K562 (cell line): ENCODE measurements around the gene TMEM107. TPM values are rescaled to one million over a fixed set of nuclear protein-coding genes. Genes with fewer than 3 reads are reported as not detected.
A peak's percentile ranks its signal among the peaks of the same experiment; 100 is the strongest.

Experiments
- ATAC-seq: fragments of 200-7000 bp; cut with Tn5 transposase; 3 replicates; pipeline ENCODE4 v1.9.1; 2020; ENCODE audit warnings: moderate library complexity
- BruUV-seq: library from RNA; stranded (reverse); fragments of 400-500 nt; replicated peaks from 2 replicates; lab custom pipeline; 2021; lab: Mats Ljungman, UMichigan
- CTCF ChIA-PET: fragments of 300-600 bp; formaldehyde crosslinking; extraction: SDS; loops from one replicate; lab custom pipeline; 2021; ENCODE audit warnings: low intra/inter-chr PET ratio; lab: Yijun Ruan, JAX
- POLR2A ChIA-PET: fragments of 300-600, 350-650 bp; sonication (Branson Sonifier 250); formaldehyde crosslinking; extraction: SDS; loops from one replicate; lab custom pipeline; 2021; ENCODE audit warnings: antibody characterized with exemption, inconsistent platforms; lab: Yijun Ruan, JAX
- DNase-seq, 4 experiments: peaks; one replicate each; pipeline versions ENCODE4 v3.0.0 to v3.0.0-alpha.2; 2011 to 2018; ENCODE audit warnings: low spot score in 3 of 4, mixed read lengths in 3 of 4; ENCODE audit errors: extremely low read depth in 1 of 4
- FAIRE-seq: peaks from 2 replicates; lab custom pipeline; 2011; peaks lifted over from hg19 to GRCh38; lab: Jason Lieb, UNC
- H2AFZ ChIP-seq: 2 replicates; pipeline ENCODE4 v1.6.0; 2011; ENCODE audit warnings: low read depth, low read length, control low read depth, inconsistent platforms
- H3K27ac ChIP-seq: fragments of 200-600 bp; 3 replicates; pipeline ENCODE4 v1.8.0; 2011; ENCODE audit warnings: low read depth, mild to moderate bottlenecking, control low read depth, inconsistent platforms, low read length, moderate library complexity, mixed read lengths; ENCODE audit errors: extremely low read depth
- H3K27me3 ChIP-seq, 2 experiments: fragments of 300-600 bp in 1 of 2; 2 replicates in 1 of 2; 3 replicates in 1 of 2; pipeline versions ENCODE4 v1.6.0 to v1.8.0; 2011; ENCODE audit warnings: inconsistent platforms in 2 of 2, low read length in 2 of 2, mild to moderate bottlenecking in 1 of 2, mixed read lengths in 1 of 2, moderate library complexity in 1 of 2; ENCODE audit not compliant: control insufficient read depth in 2 of 2, insufficient read depth in 2 of 2
- H3K36me3 ChIP-seq: fragments of 300-600 bp; 3 replicates; pipeline ENCODE4 v1.8.0; 2011; ENCODE audit warnings: mild to moderate bottlenecking, low read length, inconsistent platforms; ENCODE audit not compliant: control insufficient read depth, insufficient read depth
- H3K4me1 ChIP-seq, 2 experiments: fragments of 200-600 bp in 1 of 2; replicated peaks in 1 of 2; 2 replicates in 1 of 2; 3 replicates in 1 of 2; pipeline versions ENCODE4 v1.5.1 to v1.8.0; 2011; ENCODE audit warnings: inconsistent platforms in 2 of 2, low read length in 2 of 2, mild to moderate bottlenecking in 1 of 2, mixed read lengths in 1 of 2, moderate library complexity in 1 of 2; ENCODE audit not compliant: control insufficient read depth in 2 of 2, insufficient read depth in 2 of 2
- H3K4me2 ChIP-seq: 2 replicates; pipeline ENCODE4 v1.6.1; 2011; ENCODE audit warnings: low read length, control low read depth, inconsistent platforms, mixed read lengths; ENCODE audit not compliant: insufficient read depth
- H3K4me3 ChIP-seq: fragments of 200-600 bp; sonication (generic), shearing (Covaris generic); 2 replicates; pipeline ENCODE4 v1.5.1; 2016; ENCODE audit warnings: control low read depth, inconsistent platforms
- H3K79me2 ChIP-seq: fragments of 200-600 bp; 3 replicates; pipeline ENCODE4 v1.8.0; 2011; ENCODE audit warnings: low read length, inconsistent platforms; ENCODE audit not compliant: control insufficient read depth, insufficient read depth
- H3K9ac ChIP-seq, 2 experiments: 2 replicates each; pipeline versions ENCODE4 v1.6.0 to v1.6.1; 2011; ENCODE audit warnings: low read depth in 2 of 2, low read length in 2 of 2, control low read depth in 1 of 2, inconsistent platforms in 1 of 2, mild to moderate bottlenecking in 1 of 2, mixed read lengths in 1 of 2; ENCODE audit not compliant: insufficient read depth in 1 of 2
- H3K9me1 ChIP-seq: one replicate; pipeline ENCODE4 v1.6.0; 2011; ENCODE audit warnings: inconsistent platforms, mild to moderate bottlenecking, low read length, moderate library complexity; ENCODE audit not compliant: control insufficient read depth, insufficient read depth
- H3K9me3 ChIP-seq: replicated peaks from 2 replicates; pipeline ENCODE4 v1.5.1; 2011; ENCODE audit warnings: low read depth, low read length, inconsistent platforms; ENCODE audit not compliant: control insufficient read depth, insufficient read depth
- H4K20me1 ChIP-seq: replicated peaks from 2 replicates; pipeline ENCODE4 v1.6.1; 2011; ENCODE audit warnings: low read length, inconsistent platforms, mixed read lengths; ENCODE audit not compliant: control insufficient read depth, insufficient read depth
- EP400 ChIP-seq: fragments of 450-650 bp; IDR thresholded peaks from 2 replicates; pipeline ENCODE4 v1.6.1; 2017; ENCODE audit warnings: antibody characterized with exemption, mild to moderate bottlenecking, moderate library complexity
- HIVEP1 ChIP-seq: fragments of 250-450 bp; sonication (Bioruptor Pico); IDR thresholded peaks from 2 replicates; pipeline ENCODE4 v1.4.0; 2020; ENCODE audit warnings: mild to moderate bottlenecking
- HNRNPLL ChIP-seq: fragments of 200-400 bp; formaldehyde crosslinking; IDR thresholded peaks from 2 replicates; pipeline ENCODE4 v1.6.1; 2017; ENCODE audit warnings: low read length, low read depth, mild to moderate bottlenecking; ENCODE audit not compliant: poor library complexity, severe bottlenecking
- MTA3 ChIP-seq: fragments of 450-650 bp; formaldehyde crosslinking; IDR thresholded peaks from 2 replicates; pipeline ENCODE4 v1.6.1; 2017; ENCODE audit warnings: mild to moderate bottlenecking, borderline replicate concordance
- SP1 ChIP-seq: sonication (generic); formaldehyde crosslinking; IDR thresholded peaks from 2 replicates; pipeline ENCODE4 v1.8.1; 2022; ENCODE audit warnings: mild to moderate bottlenecking, missing genetic modification reagents
- YBX1 ChIP-seq: fragments of 450-650 bp; IDR thresholded peaks from 2 replicates; pipeline ENCODE4 v1.7.1; 2016; ENCODE audit warnings: mild to moderate bottlenecking
- ZBED1 ChIP-seq: IDR thresholded peaks from 2 replicates; pipeline ENCODE4 v1.6.1; 2014
- WGBS: fragments of 100-300 bp; shearing (Covaris generic); methylation state at CpG from one replicate; pipeline ENCODE4 v1.1.6; 2016; ENCODE audit warnings: low coverage, mixed read lengths; ENCODE audit not compliant: insufficient coverage; ENCODE audit errors: missing lambda C conversion rate; 5-methylcytosine and 5-hydroxymethylcytosine counted together
- in situ Hi-C: fragments of 300-500 bp; cut with MboI; formaldehyde crosslinking; loops from 4 replicates; pipeline ENCODE4 v1.15.0; 2018; ENCODE audit warnings: inconsistent platforms, mixed read lengths
- intact Hi-C: fragments of 100-400 bp; cut with micrococcal nuclease; formaldehyde crosslinking; loops from 2 replicates; pipeline ENCODE4 v1.14.2; 2022
- polyA plus RNA-seq, 8 experiments: library from polyadenylated mRNA; depleted of rRNA in 4 of 8; stranded (reverse) in 5 of 8; unstranded in 3 of 8; fragments of >200 nt; fragmentation: Nextera tagmentation in 2 of 8; fragmentation: Illumina TruSeq in 1 of 8; extraction: Ambion mirVana in 2 of 8; extraction: Trizol in 1 of 8; gene quantifications; 2 replicates each; pipeline versions ENCODE4 v1.2.1 to v1.2.3, GENCODE V29; 2011 to 2014; ENCODE audit warnings: inconsistent platforms in 1 of 8, missing spikeins in 1 of 8
- total RNA-seq, 7 experiments: library from RNA; depleted of rRNA in 6 of 7; stranded (reverse); fragments of >200 nt in 6 of 7; fragmentation: Illumina TruSeq in 2 of 7; extraction: Trizol in 2 of 7; gene quantifications; 2 replicates each; pipeline versions ENCODE4 v1.2.1 to v1.2.3, GENCODE V29; 2011 to 2021; ENCODE audit warnings: low replicate concordance in 1 of 7
- TF ChIP-seq, protein P1 (sequence below): sonication (generic); formaldehyde crosslinking; IDR thresholded peaks from 2 replicates; pipeline ENCODE4 v1.8.0; 2022; ENCODE audit warnings: mild to moderate bottlenecking, missing genetic modification reagents
- TF ChIP-seq, protein P2 (sequence below), 2 experiments: IDR thresholded peaks; 2 replicates each; pipeline ENCODE4 v1.6.1; 2011; ENCODE audit warnings: borderline replicate concordance in 1 of 2, control low read depth in 1 of 2, low read depth in 1 of 2, low read length in 1 of 2, mild to moderate bottlenecking in 1 of 2, mixed read lengths in 1 of 2, moderate library complexity in 1 of 2; ENCODE audit not compliant: insufficient read depth in 1 of 2, insufficient read length in 1 of 2, poor library complexity in 1 of 2, severe bottlenecking in 1 of 2; ENCODE audit errors: extremely low read depth in 1 of 2
- TF ChIP-seq, protein P3 (sequence below): fragments of 450-650 bp; IDR thresholded peaks from 2 replicates; pipeline ENCODE4 v1.6.1; 2016; ENCODE audit warnings: mild to moderate bottlenecking

Gene TMEM107
- total and polyA plus RNA-seq, 9 of the 15 experiments (the other 6 are each of a cell fraction or from before 2014, with no cell fraction given) = 7.1 to 26.2 (median 16.9) TPM

DNA sequence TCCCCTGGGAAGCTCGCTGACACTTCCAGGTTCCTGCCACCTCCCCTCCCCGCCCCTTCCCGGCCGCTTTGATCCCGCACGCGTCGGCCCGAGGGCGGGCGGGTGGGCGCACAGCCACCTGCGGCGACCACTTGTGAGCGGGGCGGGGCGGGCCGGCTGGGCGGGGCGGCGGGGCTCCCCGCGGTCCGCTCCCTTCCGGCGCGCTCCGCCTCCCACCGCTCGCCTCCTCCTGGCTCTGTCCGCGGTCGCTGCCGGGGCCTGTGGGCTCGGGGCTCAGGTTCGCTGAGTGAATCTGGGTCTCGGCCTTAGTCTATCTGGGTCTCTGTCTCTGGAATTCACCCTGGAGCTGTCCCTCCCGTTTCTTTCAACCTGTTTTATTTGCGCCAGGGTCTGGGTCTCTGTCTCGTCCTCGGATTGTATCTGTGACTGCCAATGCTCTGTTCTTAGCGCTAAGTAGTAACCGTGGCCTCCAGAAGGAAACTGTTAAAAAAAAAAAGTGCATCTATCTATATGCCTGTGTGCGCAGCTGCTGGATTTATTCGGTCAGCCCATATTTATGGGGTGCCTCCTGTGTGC is 49.6 kb downstream of the TMEM107 start (continued):
- TF ChIP-seq YBX1 = no peak
- TF ChIP-seq, protein P1, sequence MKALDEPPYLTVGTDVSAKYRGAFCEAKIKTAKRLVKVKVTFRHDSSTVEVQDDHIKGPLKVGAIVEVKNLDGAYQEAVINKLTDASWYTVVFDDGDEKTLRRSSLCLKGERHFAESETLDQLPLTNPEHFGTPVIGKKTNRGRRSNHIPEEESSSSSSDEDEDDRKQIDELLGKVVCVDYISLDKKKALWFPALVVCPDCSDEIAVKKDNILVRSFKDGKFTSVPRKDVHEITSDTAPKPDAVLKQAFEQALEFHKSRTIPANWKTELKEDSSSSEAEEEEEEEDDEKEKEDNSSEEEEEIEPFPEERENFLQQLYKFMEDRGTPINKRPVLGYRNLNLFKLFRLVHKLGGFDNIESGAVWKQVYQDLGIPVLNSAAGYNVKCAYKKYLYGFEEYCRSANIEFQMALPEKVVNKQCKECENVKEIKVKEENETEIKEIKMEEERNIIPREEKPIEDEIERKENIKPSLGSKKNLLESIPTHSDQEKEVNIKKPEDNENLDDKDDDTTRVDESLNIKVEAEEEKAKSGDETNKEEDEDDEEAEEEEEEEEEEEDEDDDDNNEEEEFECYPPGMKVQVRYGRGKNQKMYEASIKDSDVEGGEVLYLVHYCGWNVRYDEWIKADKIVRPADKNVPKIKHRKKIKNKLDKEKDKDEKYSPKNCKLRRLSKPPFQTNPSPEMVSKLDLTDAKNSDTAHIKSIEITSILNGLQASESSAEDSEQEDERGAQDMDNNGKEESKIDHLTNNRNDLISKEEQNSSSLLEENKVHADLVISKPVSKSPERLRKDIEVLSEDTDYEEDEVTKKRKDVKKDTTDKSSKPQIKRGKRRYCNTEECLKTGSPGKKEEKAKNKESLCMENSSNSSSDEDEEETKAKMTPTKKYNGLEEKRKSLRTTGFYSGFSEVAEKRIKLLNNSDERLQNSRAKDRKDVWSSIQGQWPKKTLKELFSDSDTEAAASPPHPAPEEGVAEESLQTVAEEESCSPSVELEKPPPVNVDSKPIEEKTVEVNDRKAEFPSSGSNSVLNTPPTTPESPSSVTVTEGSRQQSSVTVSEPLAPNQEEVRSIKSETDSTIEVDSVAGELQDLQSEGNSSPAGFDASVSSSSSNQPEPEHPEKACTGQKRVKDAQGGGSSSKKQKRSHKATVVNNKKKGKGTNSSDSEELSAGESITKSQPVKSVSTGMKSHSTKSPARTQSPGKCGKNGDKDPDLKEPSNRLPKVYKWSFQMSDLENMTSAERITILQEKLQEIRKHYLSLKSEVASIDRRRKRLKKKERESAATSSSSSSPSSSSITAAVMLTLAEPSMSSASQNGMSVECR (CRISPR knock-in tag) = peak; percentile 39; the same call in 1 of the 2 replicates
- TF ChIP-seq, all 486 proteins: peak for 18

DNA sequence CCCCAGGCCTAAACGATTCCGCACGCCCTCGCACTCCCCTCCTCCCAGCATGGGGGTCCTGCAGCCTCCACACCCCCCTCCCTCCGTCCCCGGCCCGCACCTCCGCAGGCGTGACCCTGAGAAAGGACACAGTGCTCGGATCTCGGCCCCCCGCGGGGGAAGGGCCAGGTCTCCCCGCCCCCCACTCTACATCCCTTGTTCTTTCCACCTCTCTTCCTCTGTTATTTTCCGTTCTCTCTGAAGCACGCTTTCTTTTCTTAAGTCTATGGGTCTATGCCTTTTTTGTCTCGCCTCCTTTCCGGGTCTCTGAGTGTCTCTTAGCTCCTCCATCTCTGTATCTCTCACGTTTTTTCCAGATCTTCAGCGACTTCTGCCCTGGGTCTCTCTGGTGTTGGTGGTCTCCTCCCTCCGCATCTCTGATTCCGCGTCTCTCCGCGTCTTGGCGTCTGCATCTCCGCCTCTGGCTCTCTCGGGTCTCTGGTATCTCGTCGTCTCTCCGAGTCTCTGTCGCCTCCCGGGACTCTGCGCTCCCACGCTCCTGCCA is 50.2 kb downstream of the TMEM107 start:
- POLR2A ChIA-PET = interaction anchor here (0.8 to 1.7 kb wide), 4 partner anchors 9 to 47 kb away, joined by 4 to 10 read pairs (median 4); partner anchors contain the start of gene ALOX12B
- no peak for FAIRE-seq
- TF ChIP-seq ZBED1 (no peak), SP1 (CRISPR knock-in tag) (no peak), HNRNPLL (no peak), MTA3 (no peak), EP400 (0 out of 2 replicates have a peak, but pooled peaks have one; percentile 8), HIVEP1 (no peak)
- TF ChIP-seq, protein P2, sequence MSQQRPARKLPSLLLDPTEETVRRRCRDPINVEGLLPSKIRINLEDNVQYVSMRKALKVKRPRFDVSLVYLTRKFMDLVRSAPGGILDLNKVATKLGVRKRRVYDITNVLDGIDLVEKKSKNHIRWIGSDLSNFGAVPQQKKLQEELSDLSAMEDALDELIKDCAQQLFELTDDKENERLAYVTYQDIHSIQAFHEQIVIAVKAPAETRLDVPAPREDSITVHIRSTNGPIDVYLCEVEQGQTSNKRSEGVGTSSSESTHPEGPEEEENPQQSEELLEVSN (IDR thresholded peaks at IDR 0.05; ENCODE audit: borderline replicate concordance in 1 of 2, extremely low read depth in 1 of 2, insufficient read depth in 1 of 2, insufficient read length in 1 of 2, low read depth in 1 of 2, low read length in 1 of 2, poor library complexity in 1 of 2, severe bottlenecking in 1 of 2) = peak in 1 of 2 experiments; percentile 2
- TF ChIP-seq, protein P3, sequence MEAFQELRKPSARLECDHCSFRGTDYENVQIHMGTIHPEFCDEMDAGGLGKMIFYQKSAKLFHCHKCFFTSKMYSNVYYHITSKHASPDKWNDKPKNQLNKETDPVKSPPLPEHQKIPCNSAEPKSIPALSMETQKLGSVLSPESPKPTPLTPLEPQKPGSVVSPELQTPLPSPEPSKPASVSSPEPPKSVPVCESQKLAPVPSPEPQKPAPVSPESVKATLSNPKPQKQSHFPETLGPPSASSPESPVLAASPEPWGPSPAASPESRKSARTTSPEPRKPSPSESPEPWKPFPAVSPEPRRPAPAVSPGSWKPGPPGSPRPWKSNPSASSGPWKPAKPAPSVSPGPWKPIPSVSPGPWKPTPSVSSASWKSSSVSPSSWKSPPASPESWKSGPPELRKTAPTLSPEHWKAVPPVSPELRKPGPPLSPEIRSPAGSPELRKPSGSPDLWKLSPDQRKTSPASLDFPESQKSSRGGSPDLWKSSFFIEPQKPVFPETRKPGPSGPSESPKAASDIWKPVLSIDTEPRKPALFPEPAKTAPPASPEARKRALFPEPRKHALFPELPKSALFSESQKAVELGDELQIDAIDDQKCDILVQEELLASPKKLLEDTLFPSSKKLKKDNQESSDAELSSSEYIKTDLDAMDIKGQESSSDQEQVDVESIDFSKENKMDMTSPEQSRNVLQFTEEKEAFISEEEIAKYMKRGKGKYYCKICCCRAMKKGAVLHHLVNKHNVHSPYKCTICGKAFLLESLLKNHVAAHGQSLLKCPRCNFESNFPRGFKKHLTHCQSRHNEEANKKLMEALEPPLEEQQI = no peak

More for the DNA sequence above, 50.2 kb downstream of the TMEM107 start:
- in situ Hi-C loops = no loop called here
- no peaks in the 10 kb centered on the region for H3K9me3 ChIP-seq
- intact Hi-C loops = loop anchor here (10.0 kb wide), 1 partner anchor 291 kb away; the partner anchor contains the start of gene KDM6B
- H3K9me1 ChIP-seq = no peaks in the 10 kb centered on the region
- 2% methylated on average over 18 of the region's 35 CpGs for WGBS
- H3K79me2 ChIP-seq = no peaks in the 10 kb centered on the region
- H3K27ac ChIP-seq = 0 out of 3 replicates have a peak overlapping the region, but pooled peaks have one; percentile 21
- no TSS peak for BruUV-seq
- peak overlapping the region; percentile 73 for H3K4me3 ChIP-seq
- H3K27me3 ChIP-seq = 0 out of 5 replicates have a peak, but pooled peaks cover 0 to 9% of the 10 kb centered on the region in 2 experiments
- CTCF ChIA-PET = no interaction called here
- peak overlapping the region; percentile 82 for H2AFZ ChIP-seq
- peak overlapping the region; percentile 87 for H3K4me2 ChIP-seq
- peak; percentile 39 to 57 (median 47) for DNase-seq
- no peaks in the 10 kb centered on the region; the same call in 1 of the 2 replicates for H4K20me1 ChIP-seq
- no peaks in the 10 kb centered on the region for H3K36me3 ChIP-seq
- ATAC-seq = peak; percentile 4; the same call in 1 of the 3 replicates
- peak overlapping the region; percentile 44 to 92 for H3K9ac ChIP-seq
- peaks cover 22 to 66% of the 10 kb centered on the region in 2 experiments for H3K4me1 ChIP-seq
